Cardiac fibroblast (primary cell): Measurements from ENCODE around the gene GOLM1.
"Not testable (repeated sequence)": the region's sequence is repeated elsewhere in the genome, so short reads cannot be mapped to it uniquely, and the experiment has no call there.

ENCODE experiments used
- DNase-seq, 2 donors: peaks; one replicate each; pipeline versions ENCODE4 v3.0.0 to v3.0.0-alpha.2; 2010; ENCODE audit warnings: low read depth in 2 of 2
- H3K4me3 ChIP-seq, 2 donors: replicated peaks in 1 of 2; 1 replicate in 1 of 2; 2 replicates in 1 of 2; pipeline ENCODE4 v1.5.1; 2011; ENCODE audit warnings: low read depth in 2 of 2, low read length in 2 of 2, mild to moderate bottlenecking in 2 of 2, moderate library complexity in 1 of 2
- CTCF ChIP-seq: IDR thresholded peaks from one replicate; pipeline ENCODE4 v1.5.1; 2011; ENCODE audit warnings: low read depth, mild to moderate bottlenecking, low read length, inconsistent platforms

The GOLM1 gene

GRCh38 chr9:86098824-86099700 is at the start of gene GOLM1:
TSS of gene GOLM1 (minus strand) at chr9:86099558. CDS start at chr9:86079320, 20,238 bp downstream.
- no peak for TF ChIP-seq CTCF
- H3K4me3 ChIP-seq, result peak within 1 kb of the TSS; percentile 68 to 81
- peak; percentile 57 to 70 for DNase-seq

GRCh38 chr9:86146671-86147070 is 47.3 kb upstream of the GOLM1 start:
- DNase-seq, result peak in 1 of 2 donors; percentile 29
- not testable (repeated sequence) for H3K4me3 ChIP-seq

- H3K4me3 ChIP-seq, DNase-seq: not testable (repeated sequence)
Observed at GRCh38 chr9:86145960-86146359, 46.6 kb upstream of the GOLM1 start.

GRCh38 chr9:86142973-86143372 is 43.6 kb upstream of the GOLM1 start:
- no peak for TF ChIP-seq CTCF

GRCh38 chr9:86141843-86142242 is 42.5 kb upstream of the GOLM1 start:
- DNase-seq, result no peak
- no peak overlapping the region for H3K4me3 ChIP-seq
- no peak for TF ChIP-seq CTCF

More at GRCh38 chr9:86142973-86143372, 43.6 kb upstream of the GOLM1 start:
- DNase-seq, result no peak
- H3K4me3 ChIP-seq, result no peak overlapping the region

- DNase-seq, result no peak
- TF ChIP-seq CTCF, result no peak
- H3K4me3 ChIP-seq, result no peak overlapping the region
Observed at GRCh38 chr9:86135371-86135770, 36.0 kb upstream of the GOLM1 start.

GRCh38 chr9:86134361-86134760 is 35.0 kb upstream of the GOLM1 start:
- no peak for DNase-seq
- TF ChIP-seq CTCF, result no peak
- no peak overlapping the region for H3K4me3 ChIP-seq
